ENCODE data around the gene NHERF1.

DNA sequence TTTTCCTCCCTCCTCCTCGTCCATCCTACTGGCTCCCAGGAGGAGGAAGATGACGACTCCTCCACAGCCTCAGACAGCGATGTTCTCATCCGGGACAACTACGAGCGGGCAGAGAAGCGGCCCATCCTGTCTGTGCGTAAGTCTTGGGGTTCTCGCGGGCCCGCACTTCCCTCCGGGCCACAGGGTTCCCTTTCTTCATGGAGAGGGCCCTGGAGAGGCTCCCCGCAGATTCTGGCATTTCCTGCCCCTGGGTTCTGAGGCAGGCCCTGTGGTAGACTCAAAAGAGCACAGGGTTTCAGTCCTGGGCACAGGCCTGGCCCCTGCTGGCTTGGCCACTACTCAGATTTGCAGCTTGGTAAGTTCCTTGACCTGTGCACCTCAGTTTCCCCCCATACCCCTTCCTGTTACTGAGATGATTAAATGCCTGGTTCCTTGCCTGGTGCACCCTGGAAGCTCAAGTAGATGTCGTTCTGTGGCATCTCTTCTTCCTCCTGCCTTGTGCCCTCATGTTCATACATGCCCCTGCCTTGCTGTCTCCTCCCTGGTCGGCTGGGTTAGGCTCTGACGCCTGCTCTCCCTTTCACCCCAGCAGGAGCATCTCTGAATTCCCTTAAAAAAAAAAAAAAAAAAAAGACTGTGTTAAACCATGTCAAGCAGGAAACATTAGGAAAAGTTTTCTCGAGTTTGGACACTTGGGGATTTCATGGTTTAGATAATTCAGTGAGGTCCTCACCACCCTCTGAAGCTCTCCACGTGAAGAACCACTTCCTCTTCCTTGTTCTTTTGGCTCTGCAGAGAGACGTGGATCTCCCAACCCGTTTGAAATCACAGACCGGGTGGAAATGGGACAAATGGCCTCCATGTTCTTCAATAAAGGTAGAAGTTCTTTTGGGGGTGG is 42.0 kb downstream of the NHERF1 start:
- TF ChIP-seq POLR2A (IDR thresholded peaks at IDR 0.05; ENCODE audit: low read length) (no peak), GATA1 (IDR thresholded peaks at IDR 0.05; ENCODE audit: low read depth, low read length) (no peak)
